ENCODE results near the gene JKAMP.

The JKAMP gene

GRCh38 chr14:59474172-59474571, 10.1 kb upstream of the JKAMP start:
- no peak for DNase-seq (ENCODE audit: extremely low spot score)
- no peak for TF ChIP-seq NFRKB (IDR thresholded peaks at IDR 0.05)
- TF ChIP-seq LEF1 (IDR thresholded peaks at IDR 0.05; ENCODE audit: borderline replicate concordance): no peak
- TF ChIP-seq ZNF384 (IDR thresholded peaks at IDR 0.05): no peak
- no peak for TF ChIP-seq FOXK2 (IDR thresholded peaks at IDR 0.05)
- TF ChIP-seq L3MBTL2 (conservative IDR thresholded peaks at IDR 0.05): no peak
- TF ChIP-seq CTBP1 (IDR thresholded peaks at IDR 0.05; ENCODE audit: borderline replicate concordance): no peak
- TF ChIP-seq FOXM1 (IDR thresholded peaks at IDR 0.05; ENCODE audit: borderline replicate concordance): no peak
- no peak for TF ChIP-seq PKNOX1 (IDR thresholded peaks at IDR 0.05)
- no peak for TF ChIP-seq BHLHE40 (IDR thresholded peaks at IDR 0.05; ENCODE audit: borderline replicate concordance)
- no peak for TF ChIP-seq HDGF (IDR thresholded peaks at IDR 0.05; ENCODE audit: borderline replicate concordance)
- TF ChIP-seq ELF4 (IDR thresholded peaks at IDR 0.05): no peak
- ChIA-PET POLR2A (interaction anchor here (2.9 kb wide), 1 partner anchor 10 kb away, joined by 15 read pairs; the partner anchor contains the start of genes JKAMP and L3HYPDH), CTCF (interaction anchor here (3.9 kb wide), 1 partner anchor 10 kb away, joined by 15 read pairs; the partner anchor contains the start of genes JKAMP and L3HYPDH)

GRCh38 chr14:59475709-59476108, 8.6 kb upstream of the JKAMP start:
- TF ChIP-seq PKNOX1 (IDR thresholded peaks at IDR 0.05): no peak
- POLR2A ChIA-PET: interaction anchor here (2.9 kb wide), 1 partner anchor 8 kb away, joined by 15 read pairs; the partner anchor contains the start of genes JKAMP and L3HYPDH
- CTCF ChIA-PET: interaction anchor here (0.6 to 3.9 kb wide), 2 partner anchors 8 to 35 kb away, joined by 3 to 15 read pairs; partner anchors contain the start of genes JKAMP and L3HYPDH
- DNase-seq (ENCODE audit: extremely low spot score): no peak

GRCh38 chr14:59478540-59478939, 5.8 kb upstream of the JKAMP start:
- CTCF ChIA-PET: no interaction called here
- no peak for TF ChIP-seq HDGF (IDR thresholded peaks at IDR 0.05; ENCODE audit: borderline replicate concordance)
- TF ChIP-seq SUZ12 (IDR thresholded peaks at IDR 0.05): no peak
- TF ChIP-seq ARNT (IDR thresholded peaks at IDR 0.05): no peak
- no peak for TF ChIP-seq NFRKB (IDR thresholded peaks at IDR 0.05)
- no peak for TF ChIP-seq CTBP1 (IDR thresholded peaks at IDR 0.05; ENCODE audit: borderline replicate concordance)
- TF ChIP-seq ELF4 (IDR thresholded peaks at IDR 0.05): no peak
- TF ChIP-seq LEF1 (IDR thresholded peaks at IDR 0.05; ENCODE audit: borderline replicate concordance): no peak
- no peak for TF ChIP-seq FOXM1 (IDR thresholded peaks at IDR 0.05; ENCODE audit: borderline replicate concordance)
- TF ChIP-seq SP1 (IDR thresholded peaks at IDR 0.05): no peak
- no peak for DNase-seq (ENCODE audit: extremely low spot score)
- POLR2A ChIA-PET: no interaction called here

GRCh38 chr14:59480166-59480565, 4.2 kb upstream of the JKAMP start:
- ChIA-PET CTCF (no interaction called here), POLR2A (no interaction called here)
- TF ChIP-seq SUZ12 (IDR thresholded peaks at IDR 0.05) (no peak), TARDBP (IDR thresholded peaks at IDR 0.05) (no peak), CTBP1 (IDR thresholded peaks at IDR 0.05; ENCODE audit: borderline replicate concordance) (no peak), HDGF (IDR thresholded peaks at IDR 0.05; ENCODE audit: borderline replicate concordance) (no peak), ZNF384 (IDR thresholded peaks at IDR 0.05) (no peak), FOXA1 (IDR thresholded peaks at IDR 0.05) (no peak), FOXM1 (IDR thresholded peaks at IDR 0.05; ENCODE audit: borderline replicate concordance) (no peak), ELF4 (IDR thresholded peaks at IDR 0.05) (no peak)
- no peak for DNase-seq (ENCODE audit: extremely low spot score)

GRCh38 chr14:59481407-59481806, 2.9 kb upstream of the JKAMP start:
- ChIA-PET CTCF (no interaction called here), POLR2A (no interaction called here)
- TF ChIP-seq L3MBTL2 (conservative IDR thresholded peaks at IDR 0.05): no peak
- no peak for TF ChIP-seq SP1 (IDR thresholded peaks at IDR 0.05)
- TF ChIP-seq FOXM1 (IDR thresholded peaks at IDR 0.05; ENCODE audit: borderline replicate concordance): no peak
- TF ChIP-seq SUZ12 (IDR thresholded peaks at IDR 0.05): no peak
- no peak for TF ChIP-seq LEF1 (IDR thresholded peaks at IDR 0.05; ENCODE audit: borderline replicate concordance)
- TF ChIP-seq CTBP1 (IDR thresholded peaks at IDR 0.05; ENCODE audit: borderline replicate concordance): no peak
- TF ChIP-seq ARNT (IDR thresholded peaks at IDR 0.05): no peak
- TF ChIP-seq PKNOX1 (IDR thresholded peaks at IDR 0.05): no peak
- TF ChIP-seq FOXK2 (IDR thresholded peaks at IDR 0.05): no peak
- no peak for TF ChIP-seq BHLHE40 (IDR thresholded peaks at IDR 0.05; ENCODE audit: borderline replicate concordance)
- no peak for TF ChIP-seq ELF4 (IDR thresholded peaks at IDR 0.05)
- no peak for DNase-seq (ENCODE audit: extremely low spot score)

GRCh38 chr14:59481871-59482540, 2.3 kb upstream of the JKAMP start:
- ChIA-PET POLR2A (no interaction called here), CTCF (interaction anchor here (1.6 kb wide), 1 partner anchor 25 kb away, joined by 3 read pairs; no protein-coding TSS in a partner anchor)
- TF ChIP-seq FOXM1 (IDR thresholded peaks at IDR 0.05; ENCODE audit: borderline replicate concordance) (no peak), ARNT (IDR thresholded peaks at IDR 0.05) (no peak), CTBP1 (IDR thresholded peaks at IDR 0.05; ENCODE audit: borderline replicate concordance) (no peak), BHLHE40 (IDR thresholded peaks at IDR 0.05; ENCODE audit: borderline replicate concordance) (no peak), SP1 (IDR thresholded peaks at IDR 0.05) (no peak), FOXK2 (IDR thresholded peaks at IDR 0.05) (no peak), LEF1 (IDR thresholded peaks at IDR 0.05; ENCODE audit: borderline replicate concordance) (no peak), L3MBTL2 (conservative IDR thresholded peaks at IDR 0.05) (no peak), SUZ12 (IDR thresholded peaks at IDR 0.05) (no peak)
- no peak for DNase-seq (ENCODE audit: extremely low spot score)

Measured in HEK293T (cell line).